Upper lobe of left lung (tissue), 4 donors: ENCODE data around the gene ABHD12.

Source experiments
- EP300 ChIP-seq, 4 donors: sonication (generic); formaldehyde crosslinking; IDR thresholded peaks; one replicate each; pipeline ENCODE4 v1.5.1; 2017; ENCODE audit warnings: antibody characterized with exemption in 4 of 4, control low read depth in 2 of 4
- POLR2A ChIP-seq, 4 donors: fragments of 450-650 bp; IDR thresholded peaks; one replicate each; pipeline ENCODE4 v1.5.1; 2016 to 2017; ENCODE audit warnings: antibody characterized with exemption in 4 of 4, mild to moderate bottlenecking in 2 of 4
- POLR2AphosphoS5 ChIP-seq, 2 donors: sonication (generic); formaldehyde crosslinking; IDR thresholded peaks; one replicate each; pipeline ENCODE4 v1.5.1; 2017; ENCODE audit warnings: antibody characterized with exemption in 2 of 2
- TF ChIP-seq, protein P1 (sequence below), 6 experiments: fragments of 450-650 bp in 4 of 6; fragments of 200-600 bp in 2 of 6; sonication (generic) in 2 of 6; IDR thresholded peaks; one replicate each; pipeline ENCODE4 v1.5.1; 2016 to 2019; ENCODE audit warnings: antibody characterized with exemption in 6 of 6

DNA sequence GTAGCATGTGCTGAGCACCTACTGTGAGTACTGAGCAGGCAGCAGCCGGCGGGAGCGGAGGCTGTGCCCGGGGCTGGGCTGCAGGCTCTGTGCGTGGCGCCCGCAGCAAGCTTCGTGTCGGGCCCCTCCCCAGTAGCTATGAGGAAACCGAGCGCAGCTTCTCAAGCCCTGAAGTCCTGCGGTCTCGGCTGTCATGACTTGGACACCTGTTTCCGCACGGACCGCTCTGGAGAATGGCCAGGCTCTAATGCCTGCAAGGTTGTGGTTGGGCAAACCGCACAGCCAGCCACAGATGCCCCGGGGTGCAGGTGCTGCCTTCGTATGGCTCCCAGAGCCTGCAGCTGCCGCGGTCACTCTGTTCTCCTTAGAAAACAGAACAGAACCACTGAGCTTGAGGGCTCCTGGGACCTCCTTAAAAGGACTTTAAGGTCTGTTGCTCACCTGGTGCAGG lies 109.1 kb downstream of the ABHD12 start:
- TF ChIP-seq, protein P1, sequence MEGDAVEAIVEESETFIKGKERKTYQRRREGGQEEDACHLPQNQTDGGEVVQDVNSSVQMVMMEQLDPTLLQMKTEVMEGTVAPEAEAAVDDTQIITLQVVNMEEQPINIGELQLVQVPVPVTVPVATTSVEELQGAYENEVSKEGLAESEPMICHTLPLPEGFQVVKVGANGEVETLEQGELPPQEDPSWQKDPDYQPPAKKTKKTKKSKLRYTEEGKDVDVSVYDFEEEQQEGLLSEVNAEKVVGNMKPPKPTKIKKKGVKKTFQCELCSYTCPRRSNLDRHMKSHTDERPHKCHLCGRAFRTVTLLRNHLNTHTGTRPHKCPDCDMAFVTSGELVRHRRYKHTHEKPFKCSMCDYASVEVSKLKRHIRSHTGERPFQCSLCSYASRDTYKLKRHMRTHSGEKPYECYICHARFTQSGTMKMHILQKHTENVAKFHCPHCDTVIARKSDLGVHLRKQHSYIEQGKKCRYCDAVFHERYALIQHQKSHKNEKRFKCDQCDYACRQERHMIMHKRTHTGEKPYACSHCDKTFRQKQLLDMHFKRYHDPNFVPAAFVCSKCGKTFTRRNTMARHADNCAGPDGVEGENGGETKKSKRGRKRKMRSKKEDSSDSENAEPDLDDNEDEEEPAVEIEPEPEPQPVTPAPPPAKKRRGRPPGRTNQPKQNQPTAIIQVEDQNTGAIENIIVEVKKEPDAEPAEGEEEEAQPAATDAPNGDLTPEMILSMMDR (IDR thresholded peaks at IDR 0.05) = no peak
- TF ChIP-seq EP300 (IDR thresholded peaks at IDR 0.05) (no peak), POLR2AphosphoS5 (IDR thresholded peaks at IDR 0.05) (no peak), POLR2A (IDR thresholded peaks at IDR 0.05) (no peak)
